ENCODE measurements around the gene SPARC. TPM values are rescaled to one million over a fixed set of nuclear protein-coding genes. Genes with fewer than 3 reads are reported as not detected.

The SPARC gene
- total RNA-seq, 1 donor from 2014 or later = not detected

Other genes with a start within 250 kb of the SPARC start
- gene SLC36A1, start 239.3 kb downstream of the SPARC start, total RNA-seq = 7.2 and 7.8 TPM in 2 replicates
- gene FAT2, start 95.6 kb downstream of the SPARC start, total RNA-seq = not detected in 2 replicates
- gene ATOX1, start 71.7 kb upstream of the SPARC start, total RNA-seq = 75.6 and 78.4 TPM in 2 replicates
- gene G3BP1, start 85.0 kb upstream of the SPARC start, total RNA-seq = 362 and 367 TPM in 2 replicates
- gene GLRA1, start 237.9 kb upstream of the SPARC start, total RNA-seq = not detected in 2 replicates